Upper lobe of left lung (tissue), 4 donors: ENCODE data around the gene DNAH9.

ENCODE experiments used
- CTCF ChIP-seq, 6 experiments: fragments of 450-650 bp in 4 of 6; fragments of 200-600 bp in 2 of 6; sonication (generic) in 2 of 6; IDR thresholded peaks; one replicate each; pipeline ENCODE4 v1.5.1; 2016 to 2019; ENCODE audit warnings: antibody characterized with exemption in 6 of 6
- POLR2AphosphoS5 ChIP-seq, 2 donors: sonication (generic); formaldehyde crosslinking; IDR thresholded peaks; one replicate each; pipeline ENCODE4 v1.5.1; 2017; ENCODE audit warnings: antibody characterized with exemption in 2 of 2

GRCh38 chr17:11645426-11645825 is 47.2 kb downstream of the DNAH9 start:
- TF ChIP-seq POLR2AphosphoS5 (IDR thresholded peaks at IDR 0.05) (no peak), CTCF (IDR thresholded peaks at IDR 0.05) (no peak)
